ENCODE data around the gene CDCA3. TPM values are rescaled to one million over a fixed set of nuclear protein-coding genes. Genes with fewer than 3 reads are reported as not detected.

Gene CDCA3
- polyA plus RNA-seq, 1 experiment = 57.1 TPM

DNA sequence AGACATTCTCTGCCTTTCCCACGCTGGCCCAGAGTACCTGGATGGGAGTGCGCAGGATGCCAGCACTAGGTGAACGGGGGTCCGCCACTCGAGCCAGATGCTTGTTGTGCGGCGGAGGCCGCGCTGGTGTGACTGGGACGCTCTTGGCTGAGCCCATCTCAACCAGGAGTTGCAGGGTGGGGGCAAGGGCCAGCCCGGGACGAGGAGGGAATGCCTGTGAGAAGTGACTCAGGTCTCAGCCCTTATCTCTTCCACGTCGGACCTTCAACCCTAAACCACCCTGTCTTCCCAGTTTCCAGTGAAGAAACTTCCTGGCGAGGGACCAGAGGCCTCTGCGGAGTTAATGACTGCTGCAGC, 312 bp downstream of the CDCA3 start:
- ChIA-PET CTCF (interaction anchor here (0.9 to 12.2 kb wide), 7 partner anchors 8 to 97 kb away, joined by 3 to 112 read pairs (median 14); partner anchors contain the start of genes GNB3, MLF2, P3H3 and PTMS), POLR2A (interaction anchor here (0.7 to 2.9 kb wide), 2 partner anchors 17 to 30 kb away, joined by 7 to 34 read pairs; partner anchors contain the start of gene TPI1)
- TF ChIP-seq, protein P1, sequence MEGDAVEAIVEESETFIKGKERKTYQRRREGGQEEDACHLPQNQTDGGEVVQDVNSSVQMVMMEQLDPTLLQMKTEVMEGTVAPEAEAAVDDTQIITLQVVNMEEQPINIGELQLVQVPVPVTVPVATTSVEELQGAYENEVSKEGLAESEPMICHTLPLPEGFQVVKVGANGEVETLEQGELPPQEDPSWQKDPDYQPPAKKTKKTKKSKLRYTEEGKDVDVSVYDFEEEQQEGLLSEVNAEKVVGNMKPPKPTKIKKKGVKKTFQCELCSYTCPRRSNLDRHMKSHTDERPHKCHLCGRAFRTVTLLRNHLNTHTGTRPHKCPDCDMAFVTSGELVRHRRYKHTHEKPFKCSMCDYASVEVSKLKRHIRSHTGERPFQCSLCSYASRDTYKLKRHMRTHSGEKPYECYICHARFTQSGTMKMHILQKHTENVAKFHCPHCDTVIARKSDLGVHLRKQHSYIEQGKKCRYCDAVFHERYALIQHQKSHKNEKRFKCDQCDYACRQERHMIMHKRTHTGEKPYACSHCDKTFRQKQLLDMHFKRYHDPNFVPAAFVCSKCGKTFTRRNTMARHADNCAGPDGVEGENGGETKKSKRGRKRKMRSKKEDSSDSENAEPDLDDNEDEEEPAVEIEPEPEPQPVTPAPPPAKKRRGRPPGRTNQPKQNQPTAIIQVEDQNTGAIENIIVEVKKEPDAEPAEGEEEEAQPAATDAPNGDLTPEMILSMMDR (IDR thresholded peaks at IDR 0.05; ENCODE audit: insufficient read depth, low read depth, low read length) = no peak
- H3K27me3 ChIP-seq (ENCODE audit: control insufficient read depth, insufficient read depth, low read length) = no peaks in the 10 kb centered on the region
- peak overlapping the region; percentile 78 for H3K4me3 ChIP-seq (ENCODE audit: low read depth, low read length)
- peaks cover 12% of the 10 kb centered on the region for H3K36me3 ChIP-seq (ENCODE audit: control insufficient read depth, insufficient read depth, low read length)
- DNase-seq (ENCODE audit: low read depth) = no peak

DNA sequence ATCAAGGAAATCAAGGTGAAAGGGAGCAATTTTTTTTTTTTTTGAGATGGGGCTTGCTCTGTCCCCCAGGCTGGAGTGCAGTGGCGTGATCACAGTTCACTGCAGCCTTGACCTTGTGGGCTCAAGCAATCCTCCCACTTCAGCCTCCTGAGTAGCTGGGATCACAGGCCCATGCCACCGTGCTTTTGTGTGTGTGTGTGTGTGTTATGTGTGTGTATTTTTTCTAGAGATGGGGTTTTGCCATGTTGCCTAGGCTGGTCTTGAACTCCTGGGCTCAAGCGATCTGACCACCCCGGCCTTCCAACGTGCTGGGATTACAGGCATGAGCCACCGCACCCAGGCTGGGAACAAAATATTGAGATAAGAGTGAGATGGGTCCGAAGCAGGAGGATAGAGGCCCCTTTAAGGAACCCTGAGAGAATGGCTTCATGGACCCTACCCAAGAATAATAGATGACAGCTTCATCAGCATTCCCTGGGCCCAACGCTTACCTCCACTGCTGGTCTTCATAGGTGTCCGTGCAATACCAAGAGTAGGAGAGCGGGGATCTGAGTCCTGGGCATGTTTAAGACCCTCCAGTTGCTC, 1.0 kb downstream of the CDCA3 start:
- Histone ChIP-seq H3K27me3 (ENCODE audit: control insufficient read depth, insufficient read depth, low read length) (no peaks in the 10 kb centered on the region), H3K4me3 (ENCODE audit: low read depth, low read length) (peak overlapping the region; percentile 78), H3K36me3 (ENCODE audit: control insufficient read depth, insufficient read depth, low read length) (peaks cover 13% of the 10 kb centered on the region)
- DNase-seq (ENCODE audit: low read depth) = no peak
- POLR2A ChIA-PET = no interaction called here
- TF ChIP-seq, protein P1 (IDR thresholded peaks at IDR 0.05; ENCODE audit: insufficient read depth, low read depth, low read length) = no peak
- CTCF ChIA-PET = interaction anchor here (8.0 to 12.2 kb wide), 2 partner anchors 14 to 19 kb away, joined by 111 to 112 read pairs; partner anchors contain the start of genes GNB3, SPSB2 and TPI1

DNA sequence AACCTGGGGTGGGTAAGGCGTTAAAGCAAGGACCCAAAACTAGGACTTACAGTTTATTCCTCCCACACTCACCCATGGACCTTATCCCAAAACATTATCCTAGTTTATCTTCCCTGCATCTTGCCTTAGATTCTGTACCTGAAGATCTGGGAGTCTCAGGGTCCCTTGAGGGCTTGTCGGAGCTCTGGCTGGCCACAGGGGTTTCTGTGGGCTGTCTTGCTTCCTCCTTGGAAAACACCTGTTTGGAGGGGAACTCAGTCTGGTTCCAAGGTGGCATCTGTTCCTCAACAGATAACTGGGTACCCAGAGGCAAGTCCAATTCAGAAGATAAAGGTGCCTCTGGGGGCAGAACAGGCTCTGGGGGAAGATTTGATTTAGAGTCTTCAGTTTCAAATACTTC, 1.7 kb downstream of the CDCA3 start:
- ChIA-PET CTCF (interaction anchor here (1.6 to 12.2 kb wide), 3 partner anchors 13 to 23 kb away, joined by 5 to 112 read pairs (median 111); partner anchors contain the start of genes GNB3, SPSB2 and TPI1), POLR2A (no interaction called here)
- Histone ChIP-seq H3K36me3 (ENCODE audit: control insufficient read depth, insufficient read depth, low read length) (peaks cover 13% of the 10 kb centered on the region), H3K27me3 (ENCODE audit: control insufficient read depth, insufficient read depth, low read length) (no peaks in the 10 kb centered on the region), H3K4me3 (ENCODE audit: low read depth, low read length) (no peak overlapping the region)
- TF ChIP-seq, protein P1 (IDR thresholded peaks at IDR 0.05; ENCODE audit: insufficient read depth, low read depth, low read length) = no peak
- DNase-seq (ENCODE audit: low read depth) = no peak

DNA sequence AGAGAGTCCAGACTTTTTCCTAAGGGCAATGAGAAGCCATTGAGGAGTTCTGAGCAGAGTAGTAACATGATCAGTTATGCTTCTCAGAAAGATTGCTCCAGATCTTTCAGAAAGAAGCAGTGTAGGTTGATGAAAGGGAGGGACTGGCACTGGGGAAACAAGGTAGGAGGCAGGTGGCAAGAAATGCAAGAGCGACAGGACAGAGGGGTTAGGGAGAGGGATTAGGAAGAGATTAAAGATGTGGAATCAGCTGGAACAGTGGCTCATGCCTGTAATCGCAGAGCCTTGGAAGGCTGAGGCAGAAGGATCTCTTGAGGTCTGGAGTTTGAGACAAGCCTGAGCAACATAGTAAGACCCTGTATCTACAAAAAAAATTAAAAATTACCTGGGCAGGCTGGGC, 3.4 kb downstream of the CDCA3 start:
- ChIA-PET POLR2A (no interaction called here), CTCF (interaction anchor here (1.6 to 12.2 kb wide), 3 partner anchors 11 to 25 kb away, joined by 4 to 111 read pairs (median 5); partner anchors contain the start of genes GNB3 and SPSB2)
- peaks cover 25% of the 10 kb centered on the region for H3K36me3 ChIP-seq (ENCODE audit: control insufficient read depth, insufficient read depth, low read length)
- no peaks in the 10 kb centered on the region for H3K27me3 ChIP-seq (ENCODE audit: control insufficient read depth, insufficient read depth, low read length)
- DNase-seq (ENCODE audit: low read depth) = no peak
- TF ChIP-seq, protein P1 (IDR thresholded peaks at IDR 0.05; ENCODE audit: insufficient read depth, low read depth, low read length) = no peak
- H3K4me3 ChIP-seq (ENCODE audit: low read depth, low read length) = no peak overlapping the region

DNA sequence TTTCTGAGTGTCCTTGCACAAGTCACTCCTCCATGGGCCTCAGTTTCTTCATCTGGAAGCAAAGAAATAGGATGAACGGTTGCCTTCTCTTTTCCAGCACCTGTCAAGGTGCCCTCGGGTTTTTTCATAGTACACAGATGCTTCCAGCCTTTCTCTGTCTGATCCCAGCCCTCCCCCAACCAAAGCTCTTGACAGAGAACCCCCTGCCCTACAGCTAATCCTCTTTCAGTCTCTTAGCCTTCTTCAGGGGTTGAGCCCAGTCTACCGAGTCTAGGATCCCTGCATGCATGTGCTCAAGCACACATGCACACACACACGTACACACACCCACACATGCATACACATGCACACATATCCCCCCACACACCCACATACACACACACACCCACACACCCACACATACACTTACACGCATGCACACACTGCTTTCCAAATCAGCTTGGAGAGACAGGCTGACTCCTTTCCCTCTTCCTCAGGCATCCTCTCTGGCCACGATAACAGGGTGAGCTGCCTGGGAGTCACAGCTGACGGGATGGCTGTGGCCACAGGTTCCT, 4.7 kb downstream of the CDCA3 start:
- POLR2A ChIA-PET = no interaction called here
- no peak for DNase-seq (ENCODE audit: low read depth)
- H3K27me3 ChIP-seq (ENCODE audit: control insufficient read depth, insufficient read depth, low read length) = no peaks in the 10 kb centered on the region
- no peak overlapping the region for H3K4me3 ChIP-seq (ENCODE audit: low read depth, low read length)
- CTCF ChIA-PET = interaction anchor here (1.5 to 12.2 kb wide), 2 partner anchors 10 to 26 kb away, joined by 4 to 111 read pairs; partner anchors contain the start of gene GNB3
- TF ChIP-seq, protein P1 (IDR thresholded peaks at IDR 0.05; ENCODE audit: insufficient read depth, low read depth, low read length) = no peak
- H3K36me3 ChIP-seq (ENCODE audit: control insufficient read depth, insufficient read depth, low read length) = peaks cover 28% of the 10 kb centered on the region

Measured in BJ (cell line).